MCF 10A (cell line): ENCODE measurements around the gene LDLRAD4. TPM values are rescaled to one million over a fixed set of nuclear protein-coding genes. Genes with fewer than 3 reads are reported as not detected.

Source experiments
- BruUV-seq: library from RNA; stranded (reverse); fragments of 400-500 nt; replicated peaks from 2 replicates; lab custom pipeline; 2021; lab: Mats Ljungman, UMichigan
- CTCF ChIA-PET: fragments of 300-600 bp; sonication (Branson Sonifier 250); formaldehyde crosslinking; extraction: SDS; loops from one replicate; lab custom pipeline; 2021; ENCODE audit warnings: antibody characterized with exemption, inconsistent platforms; lab: Yijun Ruan, JAX
- POLR2A ChIA-PET: fragments of 300-600, 350-650 bp; sonication (Branson Sonifier 250); formaldehyde crosslinking; extraction: SDS; loops from one replicate; lab custom pipeline; 2020; ENCODE audit warnings: antibody characterized with exemption, inconsistent platforms; lab: Yijun Ruan, JAX
- DNase-seq: peaks from one replicate; pipeline ENCODE4 v3.0.0-alpha.2; 2018; ENCODE audit not compliant: unreplicated experiment
- H3K27ac Mint-ChIP-seq: one replicate; pipeline ENCODE4 v1.8.0; 2022; ENCODE audit warnings: mild to moderate bottlenecking, low read depth, mixed read lengths; ENCODE audit not compliant: unreplicated experiment
- H3K27me3 Mint-ChIP-seq: one replicate; pipeline ENCODE4 v1.8.0; 2022; ENCODE audit warnings: mixed read lengths; ENCODE audit not compliant: insufficient read depth, unreplicated experiment
- H3K36me3 Mint-ChIP-seq: one replicate; pipeline ENCODE4 v1.8.0; 2022; ENCODE audit warnings: mild to moderate bottlenecking, moderate library complexity, mixed read lengths; ENCODE audit not compliant: insufficient read depth, unreplicated experiment
- H3K4me1 Mint-ChIP-seq: one replicate; pipeline ENCODE4 v1.8.0; 2022; ENCODE audit warnings: mixed read lengths; ENCODE audit not compliant: insufficient read depth, unreplicated experiment
- H3K4me3 Mint-ChIP-seq: one replicate; pipeline ENCODE4 v1.8.0; 2022; ENCODE audit warnings: mild to moderate bottlenecking, moderate library complexity, mixed read lengths; ENCODE audit not compliant: unreplicated experiment
- H3K9me3 Mint-ChIP-seq: one replicate; pipeline ENCODE4 v1.8.0; 2022; ENCODE audit warnings: mixed read lengths; ENCODE audit not compliant: unreplicated experiment
- CTCF ChIP-seq: fragments of 200-600 bp; IDR thresholded peaks from one replicate; pipeline ENCODE4 v1.8.0; 2022; ENCODE audit warnings: antibody characterized with exemption, mild to moderate bottlenecking; ENCODE audit not compliant: unreplicated experiment
- intact Hi-C: fragments of 100-400 bp; cut with micrococcal nuclease; formaldehyde crosslinking; loops from 2 replicates; pipeline ENCODE4 v1.14.1; 2022
- total RNA-seq: library from RNA; stranded (reverse); gene quantifications from 2 replicates; pipeline ENCODE4 v1.2.3, GENCODE V29; 2022

Gene LDLRAD4
- total RNA-seq, 1 experiment from 2014 or later: not detected

GRCh38 chr18:13460946-13461345, 242.4 kb downstream of the LDLRAD4 start:
- Mint-ChIP-seq H3K4me1 (no peaks in the 10 kb centered on the region), H3K9me3 (peaks cover 16% of the 10 kb centered on the region), H3K4me3 (peak overlapping the region; percentile 20), H3K36me3 (peaks cover 5% of the 10 kb centered on the region), H3K27ac (no peak overlapping the region), H3K27me3 (no peaks in the 10 kb centered on the region)
- no TSS peak for BruUV-seq
- no peak for DNase-seq
- TF ChIP-seq CTCF: no peak
- intact Hi-C loops: no loop called here
- CTCF ChIA-PET: no interaction called here
- POLR2A ChIA-PET: no interaction called here

GRCh38 chr18:13461469-13461868, 242.9 kb downstream of the LDLRAD4 start:
- BruUV-seq: no TSS peak
- H3K4me1 Mint-ChIP-seq: no peaks in the 10 kb centered on the region
- intact Hi-C loops: no loop called here
- CTCF ChIA-PET: no interaction called here
- no peak for TF ChIP-seq CTCF
- peaks cover 5% of the 10 kb centered on the region for H3K36me3 Mint-ChIP-seq
- POLR2A ChIA-PET: no interaction called here
- H3K4me3 Mint-ChIP-seq: peak overlapping the region; percentile 20
- H3K27ac Mint-ChIP-seq: no peak overlapping the region
- no peaks in the 10 kb centered on the region for H3K27me3 Mint-ChIP-seq
- H3K9me3 Mint-ChIP-seq: peaks cover 11% of the 10 kb centered on the region
- peak; percentile 9 for DNase-seq

- intact Hi-C loops: no loop called here
- peaks cover 8% of the 10 kb centered on the region for H3K9me3 Mint-ChIP-seq
- ChIA-PET CTCF (no interaction called here), POLR2A (no interaction called here)
- BruUV-seq: no TSS peak
- no peak overlapping the region for H3K27ac Mint-ChIP-seq
- H3K27me3 Mint-ChIP-seq: no peaks in the 10 kb centered on the region
- no peak for DNase-seq
- no peaks in the 10 kb centered on the region for H3K4me1 Mint-ChIP-seq
- no peak overlapping the region for H3K4me3 Mint-ChIP-seq
- peaks cover 5% of the 10 kb centered on the region for H3K36me3 Mint-ChIP-seq
- TF ChIP-seq CTCF: no peak
Observed at GRCh38 chr18:13461936-13462335, 243.4 kb downstream of the LDLRAD4 start.

- Mint-ChIP-seq H3K4me1 (no peaks in the 10 kb centered on the region), H3K27me3 (no peaks in the 10 kb centered on the region), H3K9me3 (peaks cover 8% of the 10 kb centered on the region), H3K4me3 (no peak overlapping the region), H3K36me3 (peaks cover 5% of the 10 kb centered on the region), H3K27ac (no peak overlapping the region)
- ChIA-PET POLR2A (no interaction called here), CTCF (interaction anchor here (0.5 to 1.4 kb wide), 3 partner anchors 14 to 247 kb away, joined by 3 read pairs; no protein-coding TSS in a partner anchor)
- BruUV-seq: no TSS peak
- TF ChIP-seq CTCF: no peak
- DNase-seq: no peak
- intact Hi-C loops: no loop called here
Observed at GRCh38 chr18:13462686-13463085, 244.1 kb downstream of the LDLRAD4 start.
